DMS 273 (cell line): Measurements from ENCODE around the gene TSACC.

Experiments
- DNase-seq: peaks from one replicate; lab custom pipeline; 2025; ENCODE audit not compliant: unreplicated experiment; lab: John Stamatoyannopoulos, UW

The TSACC gene

DNA sequence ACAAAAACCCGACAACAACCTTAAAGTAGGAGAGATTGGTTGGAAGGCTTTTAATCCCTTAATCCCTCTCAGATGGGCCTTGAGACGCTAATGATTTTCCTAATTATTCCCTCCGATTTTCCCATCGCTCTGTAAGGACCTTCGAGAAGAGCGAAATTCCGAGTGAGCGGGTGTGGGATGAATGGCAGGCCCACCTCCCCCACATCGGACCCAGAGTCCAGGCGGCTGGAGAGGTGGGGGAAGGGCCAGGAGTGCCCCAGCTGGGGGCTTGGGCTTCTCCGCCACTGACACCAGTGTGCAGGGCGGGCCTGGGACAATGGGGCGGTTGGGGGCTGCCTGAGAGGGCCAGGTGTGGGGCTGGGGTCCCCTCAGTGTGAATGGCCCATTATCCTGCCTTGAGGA lies 54.1 kb downstream of the TSACC start:
- DNase-seq = no peak

DNA sequence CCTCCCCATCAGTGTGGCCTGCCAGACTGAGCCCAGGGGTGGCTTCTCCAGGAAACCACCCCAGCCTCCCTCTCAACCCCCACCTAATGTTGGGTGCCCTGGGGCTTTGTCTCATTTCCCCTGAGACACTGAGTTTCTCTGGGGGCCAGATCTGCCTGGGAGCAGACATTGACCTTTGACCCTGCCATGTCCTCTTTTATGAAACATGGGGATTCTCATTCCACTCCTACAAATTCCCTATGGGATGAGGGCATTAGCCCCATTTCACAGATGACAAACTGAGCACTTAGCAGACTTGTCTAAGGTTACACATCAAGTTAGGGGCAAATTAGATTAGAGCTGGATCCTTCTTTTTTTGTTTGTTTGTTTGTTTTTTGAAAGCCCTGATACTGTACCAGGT lies 54.8 kb downstream of the TSACC start:
- DNase-seq = no peak

DNA sequence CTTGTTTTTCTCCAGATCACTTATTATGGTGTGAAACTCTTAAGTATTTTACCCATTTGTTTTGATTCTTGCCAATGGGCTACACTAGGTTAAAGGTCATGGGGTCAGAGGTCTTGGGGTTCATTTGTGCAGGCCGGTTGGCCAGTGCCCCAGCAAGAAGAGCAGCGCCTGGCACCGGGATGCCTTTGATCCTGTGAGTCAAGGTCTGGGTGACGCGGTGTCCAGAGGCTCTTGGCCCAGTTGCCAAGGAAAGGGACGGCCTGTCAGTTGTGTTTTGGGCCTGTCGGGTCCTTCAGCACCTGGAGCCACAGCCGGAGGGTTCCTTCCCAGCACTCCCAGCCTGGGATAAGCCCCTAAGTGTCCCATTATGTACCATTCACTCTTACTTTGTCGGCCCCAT lies 55.8 kb downstream of the TSACC start:
- no peak for DNase-seq

DNA sequence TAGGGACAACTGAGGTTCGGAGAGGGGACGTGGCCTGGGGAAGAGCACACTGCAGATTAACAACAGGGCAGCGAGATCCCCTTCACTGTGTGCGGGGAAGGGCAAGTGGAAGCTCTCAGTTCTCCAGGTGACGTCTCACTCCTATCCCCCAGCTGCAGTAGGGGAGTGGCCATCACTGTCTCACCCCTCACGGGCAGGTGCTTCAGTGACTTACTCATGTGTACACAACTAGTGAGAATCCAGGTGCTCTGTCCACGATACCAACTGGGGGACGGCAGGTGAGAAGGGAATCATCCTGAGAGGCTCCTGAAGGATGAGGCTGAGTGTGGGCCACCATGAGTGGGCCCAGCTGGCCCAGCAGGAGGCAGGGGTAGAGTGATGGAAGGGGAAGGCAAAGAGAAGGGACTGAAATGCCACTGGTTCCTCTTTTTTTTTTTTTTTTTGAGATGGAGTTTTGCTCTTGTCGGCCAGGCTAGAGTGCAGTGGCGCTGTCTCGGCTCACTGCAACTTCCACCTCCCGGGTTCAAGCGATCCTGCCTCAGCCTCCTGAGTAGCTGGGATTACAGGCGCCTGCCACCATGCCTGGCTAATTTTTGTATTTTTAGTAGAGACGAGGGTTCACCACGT lies 56.6 kb downstream of the TSACC start:
- no peak for DNase-seq
